Measurements from ENCODE around the gene AGFG2.
"Not testable (repeated sequence)": the region's sequence is repeated elsewhere in the genome, so short reads cannot be mapped to it uniquely, and the experiment has no call there.

Gene AGFG2

GRCh38 chr7:100548446-100548845 lies 9.4 kb downstream of the AGFG2 start:
- DNase-seq (ENCODE audit: low spot score) = not testable (repeated sequence)

DNA sequence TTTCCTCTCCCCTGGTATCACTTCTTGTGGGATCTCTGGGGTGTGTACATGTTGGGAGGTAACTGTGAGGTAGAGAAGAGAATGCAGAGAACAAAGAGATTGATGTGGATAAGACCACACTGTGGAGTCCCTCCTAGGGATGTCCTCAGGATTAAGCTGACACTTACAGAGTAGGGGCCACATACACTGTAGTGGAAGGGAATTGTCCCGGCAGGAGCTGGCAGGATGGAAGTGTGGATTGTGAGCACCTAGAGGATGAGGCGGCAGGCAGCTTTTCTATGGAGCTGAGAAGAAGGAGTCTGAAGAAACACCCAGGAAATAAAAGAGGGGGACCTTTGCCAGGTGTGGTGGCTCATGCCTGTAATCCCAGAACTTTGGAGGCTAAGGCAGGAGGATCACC lies 13.5 kb downstream of the AGFG2 start:
- DNase-seq (ENCODE audit: low spot score) = no peak

DNA sequence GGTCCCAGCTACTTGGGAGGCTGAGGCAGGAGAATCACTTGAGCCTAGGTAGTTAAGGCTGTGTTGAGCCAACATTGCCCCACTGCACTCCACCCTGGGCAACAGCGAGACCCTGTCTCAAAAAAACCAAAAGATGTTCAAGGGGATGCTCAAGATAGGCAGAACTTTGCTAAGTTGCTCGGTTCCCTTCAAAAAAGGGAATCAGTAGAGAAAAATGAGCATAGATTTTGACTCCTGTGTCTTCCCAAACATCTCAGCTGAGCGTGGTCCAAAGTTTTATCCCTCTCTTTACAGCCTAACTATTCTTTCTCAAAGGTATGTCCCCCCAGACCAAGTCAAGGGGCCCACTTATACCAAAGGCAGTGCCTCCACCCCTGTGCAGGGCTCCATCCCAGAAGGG lies 14.0 kb downstream of the AGFG2 start:
- DNase-seq (ENCODE audit: low spot score) = no peak

GRCh38 chr7:100555701-100556100 lies 16.7 kb downstream of the AGFG2 start:
- DNase-seq (ENCODE audit: low spot score) = no peak

DNA sequence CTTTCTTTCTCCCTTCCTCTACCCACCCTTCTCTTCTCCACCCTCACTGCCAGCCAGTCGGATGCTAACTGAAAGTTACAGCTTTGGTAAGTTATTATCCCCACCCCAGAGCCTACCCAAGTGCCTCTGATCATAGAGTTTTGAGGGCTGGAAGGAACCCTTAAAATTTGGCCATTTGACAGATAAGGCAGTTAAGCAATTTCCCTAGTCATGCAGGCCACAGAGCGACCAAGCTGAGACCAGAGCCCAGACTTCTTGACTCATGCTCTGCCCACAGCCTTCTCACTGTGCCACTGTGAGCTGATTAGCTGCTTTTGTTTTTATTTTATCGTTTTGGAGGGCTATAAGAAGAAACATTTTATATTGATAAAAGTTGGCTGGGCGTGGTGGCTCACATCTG lies 17.5 kb downstream of the AGFG2 start:
- DNase-seq (ENCODE audit: low spot score) = no peak

DNA sequence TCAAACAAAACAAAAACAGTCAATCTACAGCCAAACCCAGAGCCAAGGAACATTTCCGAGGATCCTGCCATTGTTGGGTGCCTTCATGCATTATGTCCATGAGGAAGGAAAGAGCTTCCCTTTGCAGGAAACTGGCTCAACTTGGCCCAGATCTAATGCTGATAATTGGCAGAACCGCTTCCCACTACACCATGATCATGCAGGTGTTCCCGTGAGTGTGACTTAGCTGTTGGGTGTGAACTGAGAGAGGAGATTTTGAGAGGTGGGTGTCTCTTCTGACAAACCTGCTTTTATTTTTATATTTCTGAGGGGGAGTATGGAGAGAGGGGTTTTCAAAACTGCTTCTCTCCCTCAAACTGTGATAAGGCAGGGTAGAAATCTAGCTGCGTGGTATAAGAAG lies 20.1 kb downstream of the AGFG2 start:
- no peak for DNase-seq (ENCODE audit: low spot score)

GRCh38 chr7:100561491-100562194 lies 22.6 kb downstream of the AGFG2 start:
- DNase-seq (ENCODE audit: low spot score) = no peak

GRCh38 chr7:100562195-100563099 lies 23.4 kb downstream of the AGFG2 start:
- DNase-seq (ENCODE audit: low spot score) = peak; percentile 60

DNA sequence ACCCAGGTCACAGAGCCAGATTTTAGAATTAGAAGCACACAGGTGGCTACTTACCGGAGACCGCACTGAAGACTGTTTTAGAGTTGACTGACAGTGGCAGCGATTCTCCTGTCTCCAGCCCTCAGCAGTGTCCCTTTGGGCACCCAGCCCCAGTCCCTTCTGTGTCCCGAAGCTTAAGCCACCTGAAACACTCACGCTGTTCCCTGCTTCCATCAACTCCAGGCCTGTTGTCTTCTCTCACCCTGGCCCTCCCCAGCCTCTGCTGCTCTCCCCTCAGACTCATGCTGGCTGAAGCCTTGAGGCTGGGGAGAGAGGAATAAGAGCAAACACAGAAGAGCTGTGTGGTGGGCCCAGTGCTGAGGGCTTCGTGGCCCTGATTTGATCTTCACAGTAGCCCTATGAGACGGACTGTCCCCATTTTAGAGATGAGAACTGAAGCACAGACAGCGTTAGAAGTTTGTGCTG lies 24.1 kb downstream of the AGFG2 start:
- peak; percentile 44 for DNase-seq (ENCODE audit: low spot score)

DNA sequence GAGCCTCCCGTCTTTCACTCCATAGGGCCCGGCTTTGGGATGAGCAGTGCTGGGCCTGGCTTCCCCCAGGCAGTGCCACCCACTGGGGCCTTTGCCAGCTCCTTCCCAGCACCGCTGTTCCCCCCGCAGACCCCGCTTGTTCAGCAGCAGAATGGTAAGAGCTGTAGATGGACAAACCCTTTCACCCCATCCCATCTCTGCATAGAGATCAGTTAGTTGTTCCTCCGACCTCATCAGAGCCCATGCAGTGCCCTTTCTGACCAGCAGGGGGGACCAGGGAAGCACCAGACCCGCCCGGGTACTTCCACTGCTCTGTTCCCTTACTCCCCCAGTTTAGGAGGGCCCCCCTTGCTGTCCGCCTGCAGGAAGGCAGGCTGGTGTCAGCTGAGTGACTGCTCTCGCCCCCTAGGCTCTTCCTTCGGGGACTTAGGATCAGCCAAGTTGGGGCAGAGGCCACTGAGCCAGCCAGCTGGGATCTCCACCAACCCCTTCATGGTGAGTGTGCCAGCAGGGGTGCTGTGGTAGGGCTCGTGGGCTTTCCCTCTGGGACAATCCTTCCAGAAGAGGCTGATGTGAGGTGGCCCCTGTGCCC lies 24.9 kb downstream of the AGFG2 start:
- peak; percentile 77 for DNase-seq (ENCODE audit: low spot score)

DNA sequence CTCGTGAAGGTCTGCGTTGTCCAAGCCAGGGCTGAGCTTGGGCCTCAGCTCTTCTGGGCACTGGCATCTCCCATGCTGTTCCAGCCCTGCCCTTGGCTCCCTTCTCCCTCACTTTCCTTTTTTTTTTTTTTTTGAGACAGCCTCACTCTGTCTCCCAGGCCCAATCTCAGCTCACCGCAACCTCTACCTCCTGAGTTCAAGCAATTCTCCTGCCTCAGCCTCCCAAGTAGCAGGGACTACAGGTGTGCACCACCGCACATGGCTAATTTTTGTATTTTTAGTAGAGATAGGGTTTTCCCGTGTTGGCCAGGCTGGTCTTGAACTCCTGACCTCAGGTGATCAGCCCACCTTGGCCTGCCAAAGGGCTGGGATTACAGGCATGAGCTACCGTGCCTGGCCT lies 25.4 kb downstream of the AGFG2 start:
- DNase-seq (ENCODE audit: low spot score) = not testable (repeated sequence)

- DNase-seq (ENCODE audit: low spot score) = peak; percentile 30
Measured at GRCh38 chr7:100565133-100565571, 26.1 kb downstream of the AGFG2 start.

DNA sequence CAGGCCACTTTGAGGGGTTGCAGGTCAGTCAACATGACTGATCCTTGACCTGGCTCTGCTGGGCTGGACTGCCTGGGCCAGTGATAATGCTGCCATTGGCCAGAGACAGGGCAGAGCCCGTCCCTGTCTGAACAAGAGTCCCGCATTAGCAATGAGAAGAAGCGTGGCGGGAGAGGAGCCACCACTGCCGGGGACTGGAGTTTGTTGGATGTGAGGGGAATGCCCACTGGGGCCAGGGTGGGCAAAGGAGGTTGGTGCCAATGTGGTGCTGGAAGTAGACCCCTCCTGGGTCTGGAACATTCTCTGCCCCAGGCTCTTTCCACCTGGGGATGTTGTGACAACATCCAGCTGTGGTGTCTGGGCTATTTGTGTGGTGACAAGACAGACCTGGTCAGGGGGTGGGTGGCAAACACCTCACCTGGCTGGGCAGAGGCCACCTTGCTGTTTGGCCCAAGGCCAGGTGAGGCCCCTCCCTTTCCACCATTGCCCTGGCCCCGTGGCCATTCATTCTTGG lies 27.1 kb downstream of the AGFG2 start:
- DNase-seq (ENCODE audit: low spot score) = peak; percentile 47

DNA sequence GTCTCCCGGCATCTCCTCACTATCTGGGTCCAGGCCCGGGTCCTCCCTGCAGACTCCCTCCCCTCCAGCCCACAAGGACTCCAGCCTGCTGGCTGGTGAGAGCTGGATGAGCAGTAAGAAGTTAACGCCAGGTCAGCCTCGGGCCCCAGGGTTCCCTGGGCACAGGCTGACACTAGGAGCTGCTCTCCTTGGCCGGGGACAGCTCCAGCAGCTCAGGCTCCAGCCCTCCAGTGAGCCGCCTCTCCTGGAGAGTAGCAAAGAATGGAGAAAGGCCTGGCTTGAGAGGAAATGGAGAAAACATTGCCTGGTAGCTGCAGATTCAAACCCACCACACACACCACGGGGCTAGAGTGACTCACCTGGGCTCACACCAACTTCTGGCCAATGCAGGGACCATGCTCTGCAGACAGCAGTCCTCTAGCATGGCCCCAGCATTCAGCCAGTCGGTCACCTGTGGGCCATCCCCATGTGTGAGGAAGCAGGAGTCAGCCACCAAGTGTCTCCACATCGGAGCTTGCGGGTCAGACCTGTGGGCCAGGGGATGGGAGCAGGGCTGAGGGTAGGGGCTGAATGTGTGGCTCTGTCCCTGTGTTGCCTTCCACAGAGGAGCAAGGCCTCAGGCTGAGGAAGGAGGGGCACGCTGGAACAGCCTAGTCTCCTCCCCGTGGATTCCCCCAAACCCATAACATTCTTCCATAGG lies 28.2 kb downstream of the AGFG2 start:
- peak; percentile 62 for DNase-seq (ENCODE audit: low spot score)

DNA sequence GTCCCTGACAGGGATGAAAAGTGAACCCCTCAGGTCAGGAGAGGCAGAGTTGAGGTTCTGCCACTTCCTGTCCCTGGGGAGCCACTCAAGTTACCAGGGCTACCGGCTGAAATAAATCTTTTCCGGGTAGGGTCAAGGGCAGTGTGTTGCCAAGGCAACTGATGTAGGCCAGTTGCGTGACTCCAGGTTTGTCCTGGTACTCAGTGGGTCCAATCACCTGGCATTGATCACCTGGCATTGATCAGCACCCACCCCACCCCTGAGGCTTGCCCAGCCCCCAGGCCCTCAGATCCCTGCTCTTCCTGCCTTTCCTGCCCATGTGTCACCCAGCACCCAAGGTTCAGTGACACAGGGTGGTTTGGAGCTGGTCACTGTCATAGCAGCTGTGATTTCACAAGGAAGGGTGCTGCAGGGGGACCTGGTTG lies 28.8 kb downstream of the AGFG2 start:
- no peak for DNase-seq (ENCODE audit: low spot score)

- DNase-seq (ENCODE audit: low spot score) = peak; percentile 57
Measured at GRCh38 chr7:100568176-100568895, 29.3 kb downstream of the AGFG2 start.

DNA sequence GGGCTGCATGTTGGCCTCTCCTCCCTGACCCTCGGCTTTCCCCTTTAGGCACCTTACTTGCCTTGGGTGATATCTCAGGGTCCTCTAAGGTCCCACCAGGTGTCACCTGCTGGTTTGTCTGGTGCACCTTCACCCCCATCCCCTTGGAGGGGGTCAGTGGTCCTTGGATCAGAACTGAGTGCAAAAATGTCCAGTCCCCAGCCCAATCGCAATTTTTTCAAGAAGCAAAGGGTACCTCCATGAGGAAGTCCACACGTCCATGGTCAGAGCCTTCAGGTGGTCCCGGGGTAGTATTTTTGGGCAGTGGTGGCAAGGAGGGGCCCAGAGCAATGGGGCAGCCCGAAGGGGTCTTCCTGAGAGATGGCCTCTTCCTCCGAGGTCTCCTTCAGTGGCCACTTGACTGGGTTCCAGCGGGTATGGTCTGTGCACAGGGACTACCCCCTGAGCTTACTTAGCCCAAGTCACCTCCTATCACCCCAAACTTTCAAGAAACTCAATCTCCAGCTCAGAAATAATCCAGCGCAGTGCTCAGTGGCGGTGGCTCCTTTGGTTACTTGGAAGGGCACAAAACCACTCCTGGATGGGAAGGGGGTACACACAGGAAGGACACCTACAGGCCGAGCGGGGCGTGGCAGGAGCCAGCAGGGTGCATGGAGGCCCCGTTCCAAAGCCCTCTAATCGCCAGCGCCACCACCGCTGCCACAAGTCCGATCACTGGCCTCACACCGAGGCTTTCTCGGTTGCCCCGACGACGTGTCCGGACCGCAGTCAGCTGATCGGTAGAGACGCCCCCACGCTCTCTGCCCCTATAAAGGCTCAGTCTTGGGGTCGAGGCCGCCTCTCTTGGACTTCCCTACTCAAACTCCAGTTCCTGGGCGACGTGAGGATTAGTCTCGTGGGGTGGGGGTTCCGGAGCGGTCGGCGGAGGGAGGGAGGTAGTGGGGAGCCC lies 30.2 kb downstream of the AGFG2 start:
- peak; percentile 69 for DNase-seq (ENCODE audit: low spot score)

- DNase-seq (ENCODE audit: low spot score) = no peak
Measured at GRCh38 chr7:100570954-100571828, 32.2 kb downstream of the AGFG2 start.

DNA sequence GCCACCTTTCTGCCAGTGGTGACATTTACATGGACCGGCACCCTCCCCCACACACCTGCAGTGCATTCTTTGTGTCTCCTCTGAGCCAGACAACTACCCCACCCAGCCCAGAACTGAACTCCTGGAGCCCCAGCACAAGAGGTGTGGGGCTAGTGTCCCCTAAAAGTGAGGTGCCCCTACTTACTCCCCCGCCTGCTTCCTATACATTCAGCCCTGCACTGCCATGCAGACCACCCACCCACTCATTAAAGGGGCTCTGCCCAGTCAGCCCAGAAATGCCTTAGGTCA lies 32.8 kb downstream of the AGFG2 start:
- no peak for DNase-seq (ENCODE audit: low spot score)

Data from left forelimb (tissue), 1 donor.